ENCODE data around the gene CXorf66. TPM values are rescaled to one million over a fixed set of nuclear protein-coding genes. Genes with fewer than 3 reads are reported as not detected.
A peak's percentile ranks its signal among the peaks of the same experiment; 100 is the strongest.

The CXorf66 gene
- total RNA-seq, 4 donors from 2014 or later: not detected

DNA sequence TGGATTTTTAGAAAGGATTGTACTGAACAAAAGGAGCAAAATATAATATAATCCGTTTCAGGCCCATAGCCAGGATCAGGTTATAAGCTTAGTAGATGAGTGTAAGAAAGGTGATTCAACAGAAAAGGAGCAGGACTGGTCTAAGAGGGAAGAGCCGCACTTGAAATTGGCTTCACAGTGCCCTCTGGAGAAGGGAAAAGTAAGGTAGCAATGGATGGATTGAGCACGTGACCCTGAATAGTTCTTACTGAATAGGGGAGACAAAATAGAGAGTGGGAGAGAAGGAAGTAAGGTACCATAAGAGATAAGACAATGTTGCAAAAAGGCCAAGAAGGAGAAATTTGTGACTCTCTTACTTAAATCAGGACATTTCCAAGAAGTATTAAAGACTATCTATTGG, 15.6 kb downstream of the CXorf66 start:
- intact Hi-C loops (cut with DNase I; ENCODE audit: low total_unique reads): no loop called here
- H3K36me3 ChIP-seq: no peaks in the 10 kb centered on the region
- DNase-seq: no peak

DNA sequence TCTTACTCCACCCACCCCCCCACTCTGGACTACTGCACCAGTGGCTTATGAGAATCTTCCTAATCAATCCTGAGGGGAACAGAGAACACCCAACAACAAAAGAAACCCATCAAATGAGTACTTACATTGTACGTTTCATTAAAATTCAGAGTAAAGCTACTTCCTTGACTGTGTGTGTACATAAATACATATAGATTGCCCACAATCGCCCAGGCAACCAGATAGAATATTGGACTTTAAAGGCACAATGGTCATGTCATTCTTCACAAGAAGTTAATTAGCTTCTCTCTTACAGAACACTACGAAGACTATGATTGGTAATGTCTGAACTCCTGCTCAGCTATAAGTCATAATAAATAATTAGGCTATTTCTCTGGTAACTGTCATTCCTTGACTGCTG, 20.2 kb downstream of the CXorf66 start:
- Histone ChIP-seq H3K4me3 (no peak overlapping the region), H3K4me1 (no peaks in the 10 kb centered on the region), H3K27me3 (no peaks in the 10 kb centered on the region), H3K36me3 (no peaks in the 10 kb centered on the region), H3K27ac (no peak overlapping the region), H3K9me3 (no peaks in the 10 kb centered on the region)
- TF ChIP-seq POLR2A (IDR thresholded peaks at IDR 0.05): no peak
- TF ChIP-seq, protein P1, sequence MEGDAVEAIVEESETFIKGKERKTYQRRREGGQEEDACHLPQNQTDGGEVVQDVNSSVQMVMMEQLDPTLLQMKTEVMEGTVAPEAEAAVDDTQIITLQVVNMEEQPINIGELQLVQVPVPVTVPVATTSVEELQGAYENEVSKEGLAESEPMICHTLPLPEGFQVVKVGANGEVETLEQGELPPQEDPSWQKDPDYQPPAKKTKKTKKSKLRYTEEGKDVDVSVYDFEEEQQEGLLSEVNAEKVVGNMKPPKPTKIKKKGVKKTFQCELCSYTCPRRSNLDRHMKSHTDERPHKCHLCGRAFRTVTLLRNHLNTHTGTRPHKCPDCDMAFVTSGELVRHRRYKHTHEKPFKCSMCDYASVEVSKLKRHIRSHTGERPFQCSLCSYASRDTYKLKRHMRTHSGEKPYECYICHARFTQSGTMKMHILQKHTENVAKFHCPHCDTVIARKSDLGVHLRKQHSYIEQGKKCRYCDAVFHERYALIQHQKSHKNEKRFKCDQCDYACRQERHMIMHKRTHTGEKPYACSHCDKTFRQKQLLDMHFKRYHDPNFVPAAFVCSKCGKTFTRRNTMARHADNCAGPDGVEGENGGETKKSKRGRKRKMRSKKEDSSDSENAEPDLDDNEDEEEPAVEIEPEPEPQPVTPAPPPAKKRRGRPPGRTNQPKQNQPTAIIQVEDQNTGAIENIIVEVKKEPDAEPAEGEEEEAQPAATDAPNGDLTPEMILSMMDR (IDR thresholded peaks at IDR 0.05): no peak
- DNase-seq: no peak
- intact Hi-C loops (cut with DNase I; ENCODE audit: low total_unique reads): no loop called here

More for the DNA sequence above, 15.6 kb downstream of the CXorf66 start:
- Histone ChIP-seq H3K27me3 (no peaks in the 10 kb centered on the region), H3K9me3 (no peaks in the 10 kb centered on the region), H3K4me1 (no peaks in the 10 kb centered on the region), H3K27ac (no peak overlapping the region), H3K4me3 (no peak overlapping the region)
- no peak for TF ChIP-seq POLR2A (IDR thresholded peaks at IDR 0.05)
- TF ChIP-seq, protein P1 (IDR thresholded peaks at IDR 0.05): no peak

DNA sequence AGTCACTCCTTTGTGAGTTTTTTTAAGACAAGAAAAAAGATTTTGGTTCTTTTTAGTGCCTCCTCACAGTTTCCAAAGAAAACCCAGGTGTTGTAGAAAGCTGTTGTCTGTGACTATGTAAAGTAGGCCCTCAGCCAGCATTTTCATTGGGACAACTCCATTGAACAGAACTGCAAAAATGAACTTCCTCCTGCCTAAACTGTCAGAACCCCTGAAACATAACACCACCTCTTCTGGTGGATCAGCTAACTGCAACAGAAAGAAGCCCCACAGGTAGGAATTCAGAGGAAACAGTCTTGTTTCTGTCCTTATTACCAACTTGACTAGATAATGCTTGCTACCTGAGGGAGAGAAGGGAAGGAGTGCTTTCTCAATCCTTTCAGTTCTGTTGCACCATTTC, 29.1 kb downstream of the CXorf66 start:
- no peaks in the 10 kb centered on the region for H3K36me3 ChIP-seq
- DNase-seq: no peak
- no peaks in the 10 kb centered on the region for H3K27me3 ChIP-seq
- H3K4me3 ChIP-seq: no peak overlapping the region
- no peak for TF ChIP-seq POLR2A (IDR thresholded peaks at IDR 0.05)
- TF ChIP-seq, protein P1 (IDR thresholded peaks at IDR 0.05): no peak
- intact Hi-C loops (cut with DNase I; ENCODE audit: low total_unique reads): no loop called here
- H3K27ac ChIP-seq: no peak overlapping the region
- H3K4me1 ChIP-seq: no peaks in the 10 kb centered on the region
- H3K9me3 ChIP-seq: no peaks in the 10 kb centered on the region

DNA sequence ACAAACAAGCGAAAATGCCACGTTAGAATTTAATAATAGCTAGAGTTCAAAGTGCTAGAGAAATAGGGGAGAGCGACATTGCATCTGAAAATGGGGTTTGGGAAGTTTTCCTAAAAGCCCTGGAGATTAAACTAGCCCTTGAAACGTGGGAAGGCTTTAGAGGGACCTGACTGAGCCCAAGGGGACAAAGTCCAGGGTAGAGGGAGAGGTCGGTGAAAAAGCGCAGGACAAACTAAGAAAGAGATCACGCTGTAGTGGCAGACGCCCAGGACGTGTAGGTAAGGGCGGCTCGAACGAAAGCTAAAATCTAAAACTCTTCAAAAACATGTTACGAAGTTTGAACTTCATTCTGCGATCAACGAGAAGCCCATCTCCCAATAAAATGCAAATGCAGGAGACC, 31.4 kb downstream of the CXorf66 start:
- H3K4me3 ChIP-seq: peak overlapping the region; percentile 52 to 82
- H3K27me3 ChIP-seq: no peaks in the 10 kb centered on the region
- intact Hi-C loops (cut with DNase I; ENCODE audit: low total_unique reads): no loop called here
- no peaks in the 10 kb centered on the region for H3K4me1 ChIP-seq
- H3K36me3 ChIP-seq: no peaks in the 10 kb centered on the region
- H3K27ac ChIP-seq: peak overlapping the region; percentile 90 to 99
- DNase-seq: no peak
- TF ChIP-seq POLR2A (IDR thresholded peaks at IDR 0.05): no peak
- TF ChIP-seq, protein P1 (IDR thresholded peaks at IDR 0.05): no peak
- no peaks in the 10 kb centered on the region for H3K9me3 ChIP-seq

DNA sequence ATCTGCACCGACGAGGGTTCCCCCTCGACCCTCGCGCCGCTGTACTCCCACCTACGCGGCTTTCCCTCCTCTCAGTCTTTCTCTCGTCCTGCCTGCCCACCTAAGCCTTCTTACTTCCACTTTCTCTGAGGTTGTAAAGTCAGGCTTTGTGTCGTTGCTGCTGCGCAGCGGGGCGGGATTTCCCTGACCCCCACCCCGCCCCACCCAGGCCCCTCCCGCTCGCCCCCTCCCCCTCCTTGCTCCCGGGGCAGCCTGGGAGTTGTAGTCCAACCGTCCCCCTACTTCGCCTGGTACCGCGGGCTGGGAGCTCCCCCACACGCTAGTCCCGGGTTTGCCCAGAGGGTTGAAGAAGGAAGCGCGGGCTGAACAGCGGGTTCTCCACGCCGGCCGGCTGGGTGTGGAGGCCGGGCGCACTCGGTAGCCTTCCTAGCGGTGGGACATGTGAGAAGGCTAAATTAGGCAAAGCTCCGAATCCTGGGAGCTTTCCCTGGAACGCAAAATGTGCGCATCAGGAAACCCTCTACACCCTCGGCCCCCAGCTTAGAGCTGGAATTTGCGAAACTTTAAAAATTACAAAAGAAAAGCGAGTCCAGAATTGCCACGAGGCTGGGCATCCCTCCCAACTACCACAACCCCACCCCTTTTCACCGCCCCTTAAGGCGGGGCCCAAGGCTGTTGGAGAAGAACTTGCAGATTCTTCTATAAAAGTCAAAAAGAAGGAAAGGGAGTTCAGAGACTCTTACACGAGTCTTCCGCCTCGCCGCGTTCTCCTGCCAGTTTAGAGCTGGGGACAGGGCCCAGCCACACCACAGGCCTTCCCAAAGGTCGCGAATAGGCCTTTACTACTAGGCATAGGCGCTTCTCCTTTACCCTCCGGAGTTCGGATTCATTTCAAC, 32.2 kb downstream of the CXorf66 start, which contains the start of gene ATP11C:
TSS of gene ATP11C (minus strand) at position 153 of the 896 bp plus-strand sequence. CDS start 1,011 bp downstream, outside the sequence.
- Histone ChIP-seq H3K27me3 (no peaks in the 10 kb centered on the region), H3K27ac (peak within 1 kb of the TSS; percentile 90 to 99), H3K36me3 (no peaks in the 10 kb centered on the region), H3K9me3 (no peaks in the 10 kb centered on the region), H3K4me1 (no peaks in the 10 kb centered on the region), H3K4me3 (peak within 1 kb of the TSS; percentile 52 to 82)
- peak; percentile 52 to 58 for TF ChIP-seq POLR2A (IDR thresholded peaks at IDR 0.05)
- TF ChIP-seq, protein P1 (IDR thresholded peaks at IDR 0.05): no peak
- DNase-seq: peak; percentile 83 to 85
- intact Hi-C loops (cut with DNase I; ENCODE audit: low total_unique reads): no loop called here

Measured in uterus (tissue), 4 donors.